ENCODE data around the gene MMP25.

DNA sequence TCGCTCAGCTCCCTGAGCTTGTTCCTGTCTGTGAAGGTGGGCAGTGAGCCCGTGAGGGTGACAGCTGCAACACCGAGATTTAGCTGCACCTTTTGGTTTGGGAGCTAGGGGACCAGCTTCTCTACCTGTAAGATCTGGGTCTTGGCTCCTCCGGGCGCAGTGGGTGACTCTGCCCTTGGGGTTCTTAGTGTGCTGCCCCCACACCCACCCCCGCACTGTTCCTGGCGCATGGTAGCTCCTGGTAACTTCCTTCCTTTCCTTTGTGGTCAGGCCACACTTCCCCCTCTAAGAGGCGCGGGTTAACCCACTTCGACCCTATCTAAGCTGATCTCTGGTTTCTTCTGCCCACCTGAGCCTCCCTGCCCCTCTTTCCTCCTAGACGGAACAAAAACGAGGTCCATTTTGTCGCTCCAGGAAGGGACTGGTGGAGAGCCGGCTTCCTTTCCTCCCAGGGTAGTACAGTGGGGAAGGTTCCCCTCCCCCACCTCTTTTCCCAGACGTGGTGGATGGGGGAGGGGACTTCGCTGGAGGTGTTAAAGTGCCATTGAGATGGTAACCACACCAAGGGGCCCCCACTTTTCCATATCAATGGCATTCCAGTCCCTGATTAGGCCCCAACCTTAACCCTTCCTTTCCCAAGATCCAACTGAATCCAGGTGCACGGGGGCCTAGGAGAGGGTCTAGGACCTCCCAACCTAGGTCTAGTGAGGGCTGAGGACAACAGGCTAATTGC, 38.2 kb upstream of the MMP25 start:
- TF ChIP-seq TAF1 (IDR thresholded peaks at IDR 0.05; ENCODE audit: borderline replicate concordance, insufficient read depth, low read length) (no peak), POLR2AphosphoS5 (IDR thresholded peaks at IDR 0.05; ENCODE audit: low read depth, low read length) (no peak), SIN3A (IDR thresholded peaks at IDR 0.05; ENCODE audit: borderline replicate concordance, insufficient read depth, low read length) (no peak), FOXP2 (optimal IDR thresholded peaks at IDR 0.05; ENCODE audit: borderline replicate concordance, extremely low read depth, extremely low read length, insufficient read depth) (no peak)
- TF ChIP-seq, protein P1, sequence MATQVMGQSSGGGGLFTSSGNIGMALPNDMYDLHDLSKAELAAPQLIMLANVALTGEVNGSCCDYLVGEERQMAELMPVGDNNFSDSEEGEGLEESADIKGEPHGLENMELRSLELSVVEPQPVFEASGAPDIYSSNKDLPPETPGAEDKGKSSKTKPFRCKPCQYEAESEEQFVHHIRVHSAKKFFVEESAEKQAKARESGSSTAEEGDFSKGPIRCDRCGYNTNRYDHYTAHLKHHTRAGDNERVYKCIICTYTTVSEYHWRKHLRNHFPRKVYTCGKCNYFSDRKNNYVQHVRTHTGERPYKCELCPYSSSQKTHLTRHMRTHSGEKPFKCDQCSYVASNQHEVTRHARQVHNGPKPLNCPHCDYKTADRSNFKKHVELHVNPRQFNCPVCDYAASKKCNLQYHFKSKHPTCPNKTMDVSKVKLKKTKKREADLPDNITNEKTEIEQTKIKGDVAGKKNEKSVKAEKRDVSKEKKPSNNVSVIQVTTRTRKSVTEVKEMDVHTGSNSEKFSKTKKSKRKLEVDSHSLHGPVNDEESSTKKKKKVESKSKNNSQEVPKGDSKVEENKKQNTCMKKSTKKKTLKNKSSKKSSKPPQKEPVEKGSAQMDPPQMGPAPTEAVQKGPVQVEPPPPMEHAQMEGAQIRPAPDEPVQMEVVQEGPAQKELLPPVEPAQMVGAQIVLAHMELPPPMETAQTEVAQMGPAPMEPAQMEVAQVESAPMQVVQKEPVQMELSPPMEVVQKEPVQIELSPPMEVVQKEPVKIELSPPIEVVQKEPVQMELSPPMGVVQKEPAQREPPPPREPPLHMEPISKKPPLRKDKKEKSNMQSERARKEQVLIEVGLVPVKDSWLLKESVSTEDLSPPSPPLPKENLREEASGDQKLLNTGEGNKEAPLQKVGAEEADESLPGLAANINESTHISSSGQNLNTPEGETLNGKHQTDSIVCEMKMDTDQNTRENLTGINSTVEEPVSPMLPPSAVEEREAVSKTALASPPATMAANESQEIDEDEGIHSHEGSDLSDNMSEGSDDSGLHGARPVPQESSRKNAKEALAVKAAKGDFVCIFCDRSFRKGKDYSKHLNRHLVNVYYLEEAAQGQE (IDR thresholded peaks at IDR 0.05; ENCODE audit: insufficient read depth in 1 of 2, low read depth in 2 of 2, low read length in 2 of 2) = no peak
